PC-3 (cell line): Measurements from ENCODE around the gene FSTL3. TPM values are rescaled to one million over a fixed set of nuclear protein-coding genes. Genes with fewer than 3 reads are reported as not detected.

Experiments
- ATAC-seq: fragments of 200-7000 bp; cut with Tn5 transposase; 2 replicates; pipeline ENCODE4 v1.9.1; 2020; ENCODE audit warnings: mild to moderate bottlenecking, moderate library complexity
- BruUV-seq: library from RNA; stranded (reverse); fragments of 400-500 nt; replicated peaks from 2 replicates; lab custom pipeline; 2021; lab: Mats Ljungman, UMichigan
- CTCF ChIA-PET: fragments of 300-600 bp; sonication (Branson Sonifier 250); formaldehyde crosslinking; loops from one replicate; lab custom pipeline; 2022; ENCODE audit warnings: antibody characterized with exemption; lab: Charles Lee
- POLR2A ChIA-PET: fragments of 300-600 bp; sonication (Branson Sonifier 250); formaldehyde crosslinking; loops from one replicate; lab custom pipeline; 2022; ENCODE audit warnings: antibody characterized with exemption; ENCODE audit not compliant: unreplicated experiment; lab: Charles Lee
- DNase-seq: peaks from one replicate; pipeline ENCODE4 v3.0.0-alpha.2; 2015
- H2AFZ ChIP-seq: fragments of 300-600 bp; sonication (generic); 2 replicates; pipeline ENCODE4 v1.6.0; 2016; ENCODE audit warnings: antibody characterized with exemption, low read length
- H3F3A ChIP-seq: fragments of 300-600 bp; sonication (generic); one replicate; pipeline ENCODE4 v1.6.0; 2017; ENCODE audit warnings: antibody characterized with exemption, low read length, control low read depth, mild to moderate bottlenecking; ENCODE audit not compliant: unreplicated experiment
- H3K27ac ChIP-seq: fragments of 300-600 bp; sonication (generic); 2 replicates; pipeline ENCODE4 v1.5.1; 2016; ENCODE audit warnings: mild to moderate bottlenecking, low read length
- H3K27me3 ChIP-seq: fragments of 300-600 bp; sonication (generic); 2 replicates; pipeline ENCODE4 v1.6.1; 2016; ENCODE audit warnings: low read length, mixed read lengths
- H3K36me3 ChIP-seq: fragments of 300-600 bp; sonication (generic); 2 replicates; pipeline ENCODE4 v1.6.1; 2016; ENCODE audit warnings: low read depth, mixed run types, low read length, mixed read lengths
- H3K4me1 ChIP-seq: fragments of 300-600 bp; sonication (generic); 2 replicates; pipeline ENCODE4 v1.5.1; 2016; ENCODE audit warnings: low read length; ENCODE audit not compliant: insufficient read depth
- H3K4me2 ChIP-seq: fragments of 300-600 bp; sonication (generic); 2 replicates; pipeline ENCODE4 v1.6.0; 2016; ENCODE audit warnings: low read length
- H3K4me3 ChIP-seq: fragments of 300-600 bp; sonication (generic); 2 replicates; pipeline ENCODE4 v1.5.1; 2016; ENCODE audit warnings: mild to moderate bottlenecking, low read length, mixed read lengths
- H3K79me2 ChIP-seq: fragments of 300-600 bp; sonication (generic); 2 replicates; pipeline ENCODE4 v1.6.1; 2017; ENCODE audit warnings: low read length, mixed read lengths
- H3K9ac ChIP-seq: fragments of 300-600 bp; sonication (generic); 2 replicates; pipeline ENCODE4 v1.6.0; 2016; ENCODE audit warnings: mild to moderate bottlenecking, low read length
- H3K9me2 ChIP-seq: fragments of 300-600 bp; sonication (generic); replicated peaks from 2 replicates; pipeline ENCODE4 v1.6.1; 2016; ENCODE audit warnings: mixed run types, low read length, mixed read lengths
- H3K9me3 ChIP-seq: fragments of 300-600 bp; sonication (generic); 2 replicates; pipeline ENCODE4 v1.6.1; 2016; ENCODE audit warnings: low read length, mixed read lengths
- H4K20me1 ChIP-seq: fragments of 300-600 bp; sonication (generic); 2 replicates; pipeline ENCODE4 v1.6.1; 2016; ENCODE audit warnings: low read length, mixed read lengths
- EZH2 ChIP-seq: fragments of 300-600 bp; sonication (generic); IDR thresholded peaks from one replicate; pipeline ENCODE4 v1.6.1; 2017; ENCODE audit warnings: antibody characterized with exemption, mild to moderate bottlenecking, low read length; ENCODE audit not compliant: unreplicated experiment
- EZH2phosphoT487 ChIP-seq: fragments of 300-600 bp; sonication (generic); IDR thresholded peaks from 2 replicates; pipeline ENCODE4 v1.6.1; 2018; ENCODE audit warnings: mild to moderate bottlenecking, antibody characterized with exemption, low read length, borderline replicate concordance
- intact Hi-C: fragments of 100-400 bp; cut with micrococcal nuclease; formaldehyde crosslinking; loops from 2 replicates; pipeline ENCODE4 v1.9.0; 2023
- total RNA-seq: library from RNA; depleted of rRNA; stranded (reverse); fragments of >200 nt; gene quantifications from 2 replicates; pipeline ENCODE4 v1.2.3, GENCODE V29; 2014
- TF ChIP-seq, protein P1 (sequence below): fragments of 300-600 bp; sonication (generic); conservative IDR thresholded peaks from 2 replicates; pipeline ENCODE4 v1.5.1; 2017; ENCODE audit warnings: antibody characterized with exemption, low read depth, mild to moderate bottlenecking, low read length

FSTL3 gene
- total RNA-seq, 1 experiment from 2014 or later: 53.3 TPM

DNA sequence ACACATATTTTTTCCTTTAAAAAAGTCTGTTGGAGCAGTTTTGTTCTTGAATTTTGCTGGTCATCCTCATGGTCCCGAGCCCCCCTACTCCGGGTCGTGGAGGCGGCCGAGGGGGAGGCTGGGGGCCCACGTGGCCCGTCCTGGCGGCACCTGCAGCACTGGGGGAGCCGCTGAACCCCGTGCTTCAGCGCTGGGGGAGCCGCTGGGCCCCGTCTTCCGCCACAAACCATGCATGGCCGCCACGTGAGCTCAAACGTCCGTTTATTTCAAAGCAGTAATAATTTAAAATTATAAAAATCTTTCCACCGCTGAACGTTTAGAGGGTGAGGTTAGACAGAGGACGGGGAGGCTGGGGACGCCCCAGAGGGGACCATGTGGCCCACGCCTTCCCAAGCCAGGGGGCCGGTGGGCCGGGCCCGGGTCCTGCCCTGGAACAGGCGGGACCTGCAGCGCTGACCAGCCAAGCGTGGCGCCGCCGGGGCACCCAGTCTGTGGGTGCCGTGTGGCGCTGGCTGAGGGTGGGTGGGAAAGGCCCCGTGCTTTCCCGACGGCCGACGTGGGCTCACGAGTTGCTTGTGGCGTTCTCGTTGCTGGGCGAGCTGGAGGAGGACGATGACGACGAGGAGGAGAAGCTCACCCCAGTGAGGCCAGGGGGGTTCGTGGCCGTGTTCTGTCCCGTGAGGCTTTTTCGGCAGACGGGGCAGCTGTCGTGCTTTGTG lies 28.5 kb upstream of the FSTL3 start:
- POLR2A ChIA-PET: no interaction called here
- Histone ChIP-seq H3K4me2 (no peak overlapping the region), H3K9me3 (no peaks in the 10 kb centered on the region), H2AFZ (no peak overlapping the region), H3K79me2 (peaks cover 4% of the 10 kb centered on the region), H3K4me1 (no peaks in the 10 kb centered on the region), H3K27me3 (no peaks in the 10 kb centered on the region), H3K27ac (no peak overlapping the region), H4K20me1 (no peaks in the 10 kb centered on the region), H3F3A (no peaks in the 10 kb centered on the region), H3K9ac (no peak overlapping the region), H3K9me2 (no peaks in the 10 kb centered on the region), H3K4me3 (no peak overlapping the region), H3K36me3 (no peaks in the 10 kb centered on the region)
- no peak for DNase-seq
- intact Hi-C loops: no loop called here
- CTCF ChIA-PET: no interaction called here
- TF ChIP-seq EZH2 (no peak), EZH2phosphoT487 (no peak)
- TF ChIP-seq, protein P1, sequence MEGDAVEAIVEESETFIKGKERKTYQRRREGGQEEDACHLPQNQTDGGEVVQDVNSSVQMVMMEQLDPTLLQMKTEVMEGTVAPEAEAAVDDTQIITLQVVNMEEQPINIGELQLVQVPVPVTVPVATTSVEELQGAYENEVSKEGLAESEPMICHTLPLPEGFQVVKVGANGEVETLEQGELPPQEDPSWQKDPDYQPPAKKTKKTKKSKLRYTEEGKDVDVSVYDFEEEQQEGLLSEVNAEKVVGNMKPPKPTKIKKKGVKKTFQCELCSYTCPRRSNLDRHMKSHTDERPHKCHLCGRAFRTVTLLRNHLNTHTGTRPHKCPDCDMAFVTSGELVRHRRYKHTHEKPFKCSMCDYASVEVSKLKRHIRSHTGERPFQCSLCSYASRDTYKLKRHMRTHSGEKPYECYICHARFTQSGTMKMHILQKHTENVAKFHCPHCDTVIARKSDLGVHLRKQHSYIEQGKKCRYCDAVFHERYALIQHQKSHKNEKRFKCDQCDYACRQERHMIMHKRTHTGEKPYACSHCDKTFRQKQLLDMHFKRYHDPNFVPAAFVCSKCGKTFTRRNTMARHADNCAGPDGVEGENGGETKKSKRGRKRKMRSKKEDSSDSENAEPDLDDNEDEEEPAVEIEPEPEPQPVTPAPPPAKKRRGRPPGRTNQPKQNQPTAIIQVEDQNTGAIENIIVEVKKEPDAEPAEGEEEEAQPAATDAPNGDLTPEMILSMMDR: no peak
- no peak for ATAC-seq
- no TSS peak for BruUV-seq

DNA sequence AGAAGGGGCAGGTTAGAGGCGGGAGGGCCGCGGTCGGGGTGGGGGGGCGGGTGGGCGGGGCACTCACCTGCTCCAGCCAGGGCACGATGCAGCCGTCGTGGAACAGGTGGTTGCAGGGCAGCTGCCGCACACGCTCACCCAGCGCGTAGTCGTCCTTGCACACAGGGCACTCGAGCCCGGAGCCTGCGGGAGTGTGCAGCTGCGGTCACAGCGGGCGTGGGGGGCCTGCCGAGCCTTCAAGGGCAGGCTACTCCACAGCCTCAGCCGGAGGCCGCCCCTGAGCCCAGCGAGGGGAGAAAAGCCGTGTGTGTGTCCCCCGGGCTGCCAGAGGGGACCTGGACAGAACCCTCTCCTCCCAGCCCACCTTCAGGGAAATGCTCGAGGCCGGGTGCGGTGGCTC lies 27.9 kb upstream of the FSTL3 start:
- no peaks in the 10 kb centered on the region for H3K36me3 ChIP-seq
- no TSS peak for BruUV-seq

More for the DNA sequence above, 27.9 kb upstream of the FSTL3 start:
- ChIA-PET POLR2A (no interaction called here), CTCF (no interaction called here)
- no peak overlapping the region for H3K4me3 ChIP-seq
- no peak overlapping the region for H3K4me2 ChIP-seq
- H3K27me3 ChIP-seq: no peaks in the 10 kb centered on the region
- DNase-seq (no peak), ATAC-seq (no peak)
- no peaks in the 10 kb centered on the region for H3K9me3 ChIP-seq
- H3K4me1 ChIP-seq: no peaks in the 10 kb centered on the region
- no peaks in the 10 kb centered on the region for H3K9me2 ChIP-seq
- no peak overlapping the region for H3K27ac ChIP-seq
- H4K20me1 ChIP-seq: no peaks in the 10 kb centered on the region
- H3F3A ChIP-seq: no peaks in the 10 kb centered on the region
- no peak overlapping the region for H3K9ac ChIP-seq
- H2AFZ ChIP-seq: no peak overlapping the region
- intact Hi-C loops: no loop called here
- peaks cover 10% of the 10 kb centered on the region for H3K79me2 ChIP-seq
- no peak for TF ChIP-seq EZH2
- TF ChIP-seq, protein P1: no peak
